Gastrocnemius medialis (tissue), 4 donors: ENCODE data around the gene ASTN2. TPM values are rescaled to one million over a fixed set of nuclear protein-coding genes. Genes with fewer than 3 reads are reported as not detected.

ENCODE experiments used
- ATAC-seq, 2 donors: fragments of 150-250 bp; one replicate each; pipeline ENCODE4 v1.9.1; 2016
- DNase-seq, 2 donors: peaks; one replicate each; pipeline ENCODE4 v3.0.0-alpha.2; 2019
- H3K27ac ChIP-seq, 4 donors: fragments of 200-600 bp; sonication (generic); 1 replicate in 1 of 4; 2 replicates in 3 of 4; pipeline ENCODE4 v1.5.1; 2016 to 2018; ENCODE audit warnings: mild to moderate bottlenecking in 2 of 4, moderate library complexity in 1 of 4
- H3K27me3 ChIP-seq, 3 donors: fragments of 200-600 bp; sonication (generic) in 2 of 3; 1 replicate in 1 of 3; 2 replicates in 2 of 3; pipeline versions ENCODE4 v1.5.1 to v1.6.0; 2016 to 2019; ENCODE audit warnings: mild to moderate bottlenecking in 1 of 3, moderate library complexity in 1 of 3
- H3K36me3 ChIP-seq, 2 donors: fragments of 200-600 bp; sonication (generic) in 1 of 2; one replicate each; pipeline ENCODE4 v1.5.1; 2017 to 2018
- H3K4me1 ChIP-seq, 2 donors: fragments of 200-600 bp; sonication (generic) in 1 of 2; one replicate each; pipeline ENCODE4 v1.5.1; 2016 to 2017; ENCODE audit warnings: mild to moderate bottlenecking in 2 of 2
- H3K4me3 ChIP-seq, 4 donors: fragments of 200-600 bp; sonication (generic) in 3 of 4; 1 replicate in 1 of 4; 2 replicates in 3 of 4; pipeline ENCODE4 v1.5.1; 2016 to 2019; ENCODE audit warnings: mild to moderate bottlenecking in 2 of 4
- H3K9me3 ChIP-seq, 3 donors: fragments of 200-600 bp; sonication (generic) in 2 of 3; 1 replicate in 1 of 3; 2 replicates in 2 of 3; pipeline ENCODE4 v1.5.1; 2016 to 2019
- POLR2A ChIP-seq, 2 donors: fragments of 450-650 bp; IDR thresholded peaks; one replicate each; pipeline ENCODE4 v1.6.1; 2017; ENCODE audit warnings: antibody characterized with exemption in 2 of 2, mild to moderate bottlenecking in 2 of 2, moderate library complexity in 2 of 2
- in situ Hi-C, 4 donors: fragments of 200-750 bp; cut with MboI; loops; one replicate each; pipeline versions ENCODE4 v1.15.0 to v1.8.0; 2017; ENCODE audit warnings: low sequenced_read_pairs in 4 of 4
- intact Hi-C: fragments of 100-400 bp; cut with DNase I; formaldehyde crosslinking; loops from one replicate; pipeline ENCODE4 v1.15.1; 2023; ENCODE audit warnings: low total_unique reads
- total RNA-seq, 4 donors: library from RNA; depleted of rRNA; stranded (reverse); fragments of >200 nt; gene quantifications; one replicate each; pipeline versions ENCODE4 v1.1.0 to v1.2.3, GENCODE V29; 2016
- TF ChIP-seq, protein P1 (sequence below), 5 experiments: fragments of 450-650 bp in 3 of 5; fragments of 200-600 bp in 2 of 5; sonication (generic) in 2 of 5; IDR thresholded peaks in 4 of 5; conservative IDR thresholded peaks in 1 of 5; 1 replicate in 4 of 5; 2 replicates in 1 of 5; pipeline ENCODE4 v1.5.1; 2016 to 2019; ENCODE audit warnings: antibody characterized with exemption in 5 of 5, mild to moderate bottlenecking in 3 of 5, moderate library complexity in 3 of 5

Gene ASTN2
- total RNA-seq, 4 donors from 2014 or later, result 2.5 to 4.6 (median 3.7) TPM

DNA sequence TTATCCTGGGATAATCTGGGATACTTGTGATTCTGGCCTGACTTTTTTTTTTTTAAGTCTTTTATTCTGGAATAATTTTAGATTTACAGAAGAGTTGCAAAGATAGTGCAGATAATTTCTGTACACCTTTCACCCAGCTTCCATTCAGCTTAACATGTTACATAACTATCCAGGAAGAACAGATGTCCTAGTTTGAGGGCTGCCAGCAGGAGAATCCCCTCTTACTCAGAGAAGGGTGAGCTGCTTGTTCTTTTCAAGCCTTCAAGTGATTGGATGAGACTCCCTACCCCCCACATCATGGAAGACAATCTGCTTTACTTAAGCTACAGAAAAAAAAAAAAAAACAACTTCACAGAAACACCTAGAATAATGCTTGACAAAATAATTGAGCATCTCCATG lies 473.6 kb downstream of the ASTN2 start:
- Histone ChIP-seq H3K4me3 (no peak overlapping the region), H3K27me3 (no peaks in the 10 kb centered on the region), H3K4me1 (no peaks in the 10 kb centered on the region), H3K36me3 (no peaks in the 10 kb centered on the region), H3K9me3 (no peaks in the 10 kb centered on the region), H3K27ac (no peak overlapping the region)
- no peak for TF ChIP-seq POLR2A (IDR thresholded peaks at IDR 0.05)
- TF ChIP-seq, protein P1, sequence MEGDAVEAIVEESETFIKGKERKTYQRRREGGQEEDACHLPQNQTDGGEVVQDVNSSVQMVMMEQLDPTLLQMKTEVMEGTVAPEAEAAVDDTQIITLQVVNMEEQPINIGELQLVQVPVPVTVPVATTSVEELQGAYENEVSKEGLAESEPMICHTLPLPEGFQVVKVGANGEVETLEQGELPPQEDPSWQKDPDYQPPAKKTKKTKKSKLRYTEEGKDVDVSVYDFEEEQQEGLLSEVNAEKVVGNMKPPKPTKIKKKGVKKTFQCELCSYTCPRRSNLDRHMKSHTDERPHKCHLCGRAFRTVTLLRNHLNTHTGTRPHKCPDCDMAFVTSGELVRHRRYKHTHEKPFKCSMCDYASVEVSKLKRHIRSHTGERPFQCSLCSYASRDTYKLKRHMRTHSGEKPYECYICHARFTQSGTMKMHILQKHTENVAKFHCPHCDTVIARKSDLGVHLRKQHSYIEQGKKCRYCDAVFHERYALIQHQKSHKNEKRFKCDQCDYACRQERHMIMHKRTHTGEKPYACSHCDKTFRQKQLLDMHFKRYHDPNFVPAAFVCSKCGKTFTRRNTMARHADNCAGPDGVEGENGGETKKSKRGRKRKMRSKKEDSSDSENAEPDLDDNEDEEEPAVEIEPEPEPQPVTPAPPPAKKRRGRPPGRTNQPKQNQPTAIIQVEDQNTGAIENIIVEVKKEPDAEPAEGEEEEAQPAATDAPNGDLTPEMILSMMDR (IDR thresholded peaks at IDR 0.05 in 4 of 5, conservative IDR thresholded peaks at IDR 0.05 in 1 of 5), result no peak
- in situ Hi-C loops, result no loop called here
- intact Hi-C loops, result no loop called here
- ATAC-seq (no peak), DNase-seq (no peak)

DNA sequence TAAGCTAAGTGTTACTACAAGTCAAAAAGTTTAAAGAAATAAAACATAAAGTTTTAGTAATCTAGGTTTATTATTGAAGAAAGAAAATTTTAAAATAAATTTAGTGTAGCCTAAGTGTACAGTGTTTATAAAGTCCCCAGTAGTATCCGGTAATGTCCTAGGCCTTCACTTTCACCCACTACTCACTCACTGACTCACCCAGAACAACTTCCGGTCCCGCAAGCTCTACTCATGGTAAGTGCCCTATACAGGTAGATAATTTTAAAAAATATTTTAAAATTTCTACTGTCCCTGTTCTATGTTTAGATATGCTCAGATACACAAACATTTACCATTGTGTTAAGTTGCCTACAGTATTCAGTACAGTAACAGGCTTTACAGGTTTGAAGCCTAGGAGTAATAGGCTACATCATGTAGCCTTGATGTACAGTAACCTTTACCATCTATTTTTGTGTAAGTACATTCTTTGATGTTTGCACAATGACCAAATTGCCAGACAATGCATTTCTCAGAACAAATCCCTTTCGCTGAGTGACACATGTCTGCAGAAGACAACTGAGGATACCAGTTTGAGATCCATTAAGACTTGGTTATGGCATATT lies 474.1 kb downstream of the ASTN2 start:
- Histone ChIP-seq H3K27me3 (no peaks in the 10 kb centered on the region), H3K27ac (no peak overlapping the region), H3K4me3 (no peak overlapping the region), H3K4me1 (no peaks in the 10 kb centered on the region), H3K36me3 (no peaks in the 10 kb centered on the region), H3K9me3 (no peaks in the 10 kb centered on the region)
- TF ChIP-seq, protein P1 (IDR thresholded peaks at IDR 0.05 in 4 of 5, conservative IDR thresholded peaks at IDR 0.05 in 1 of 5), result no peak
- TF ChIP-seq POLR2A (IDR thresholded peaks at IDR 0.05), result no peak
- intact Hi-C loops (no loop called here), in situ Hi-C loops (no loop called here)
- DNase-seq, result no peak
- ATAC-seq, result no peak

DNA sequence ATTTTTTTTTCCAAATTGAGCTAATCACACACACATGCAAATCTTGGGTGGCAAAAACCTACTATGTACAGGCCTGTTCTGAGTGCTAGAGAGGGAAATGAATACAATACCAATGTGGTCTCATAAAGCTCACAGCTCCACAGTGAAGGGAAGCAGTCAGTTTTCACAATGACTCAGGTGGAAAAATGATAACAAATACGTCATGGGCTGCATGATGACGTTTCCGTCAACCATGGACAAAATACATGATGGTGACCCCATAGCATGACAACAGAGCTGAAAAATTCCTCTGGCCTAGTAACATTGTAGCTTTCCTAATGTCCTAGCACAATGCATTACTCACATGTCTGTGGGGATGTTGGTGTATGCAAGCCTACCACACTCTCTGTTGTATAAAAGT lies 475.2 kb downstream of the ASTN2 start:
- ATAC-seq, result no peak
- no peaks in the 10 kb centered on the region for H3K9me3 ChIP-seq
- no peak overlapping the region for H3K4me3 ChIP-seq
- no peak for DNase-seq
- no peaks in the 10 kb centered on the region for H3K27me3 ChIP-seq
- no peaks in the 10 kb centered on the region for H3K4me1 ChIP-seq
- TF ChIP-seq, protein P1 (IDR thresholded peaks at IDR 0.05 in 4 of 5, conservative IDR thresholded peaks at IDR 0.05 in 1 of 5), result no peak
- no peak for TF ChIP-seq POLR2A (IDR thresholded peaks at IDR 0.05)
- H3K36me3 ChIP-seq, result no peaks in the 10 kb centered on the region
- intact Hi-C loops (no loop called here), in situ Hi-C loops (no loop called here)
- no peak overlapping the region for H3K27ac ChIP-seq

DNA sequence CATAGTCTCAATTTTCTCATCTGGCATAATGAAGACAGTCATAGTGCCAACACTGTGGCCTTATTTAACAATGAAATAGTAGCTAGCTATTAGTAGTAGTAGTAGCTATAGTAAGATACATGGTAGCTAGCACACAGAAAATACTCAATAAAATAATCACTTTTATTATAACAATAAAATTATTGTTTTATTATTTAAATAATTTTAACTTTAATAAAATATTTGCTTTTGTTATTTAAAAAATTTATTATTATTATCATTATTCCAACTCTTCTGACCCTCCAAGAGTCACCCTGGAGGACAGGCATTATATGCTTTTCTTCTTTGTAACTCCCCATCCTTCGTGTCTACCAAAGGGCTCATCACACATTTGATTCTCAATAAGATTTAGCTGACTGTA lies 475.7 kb downstream of the ASTN2 start:
- Histone ChIP-seq H3K27ac (no peak overlapping the region), H3K4me1 (no peaks in the 10 kb centered on the region), H3K9me3 (no peaks in the 10 kb centered on the region), H3K4me3 (no peak overlapping the region), H3K27me3 (no peaks in the 10 kb centered on the region), H3K36me3 (no peaks in the 10 kb centered on the region)
- in situ Hi-C loops, result no loop called here
- ATAC-seq (no peak), DNase-seq (no peak)
- TF ChIP-seq, protein P1 (IDR thresholded peaks at IDR 0.05 in 4 of 5, conservative IDR thresholded peaks at IDR 0.05 in 1 of 5), result no peak
- TF ChIP-seq POLR2A (IDR thresholded peaks at IDR 0.05), result no peak
- intact Hi-C loops, result no loop called here

DNA sequence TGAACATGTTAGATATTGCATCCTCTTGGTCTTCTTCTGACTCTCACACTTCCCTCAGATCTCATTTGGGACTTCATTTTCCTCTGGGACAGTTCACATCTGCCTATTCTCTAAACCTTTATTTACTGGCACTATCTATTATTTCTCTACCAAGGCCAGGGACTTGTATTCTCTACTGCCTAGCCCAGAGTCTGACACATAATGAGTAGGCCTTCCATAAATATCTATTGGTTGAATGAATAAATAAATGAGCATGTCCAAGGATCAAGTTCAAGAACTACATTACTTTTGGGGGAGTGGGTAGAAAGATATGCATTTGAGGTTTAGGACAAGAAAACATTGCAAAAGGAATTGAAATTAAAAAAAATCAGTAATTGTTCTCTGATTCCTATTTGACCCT lies 477.5 kb downstream of the ASTN2 start:
- Histone ChIP-seq H3K4me1 (no peaks in the 10 kb centered on the region), H3K9me3 (no peaks in the 10 kb centered on the region), H3K4me3 (no peak overlapping the region), H3K27ac (no peak overlapping the region), H3K27me3 (no peaks in the 10 kb centered on the region), H3K36me3 (no peaks in the 10 kb centered on the region)
- ATAC-seq (no peak), DNase-seq (no peak)
- intact Hi-C loops (no loop called here), in situ Hi-C loops (no loop called here)
- TF ChIP-seq, protein P1 (IDR thresholded peaks at IDR 0.05 in 4 of 5, conservative IDR thresholded peaks at IDR 0.05 in 1 of 5), result no peak
